Panc1 (cell line): Measurements from ENCODE around the gene NID2. TPM values are rescaled to one million over a fixed set of nuclear protein-coding genes. Genes with fewer than 3 reads are reported as not detected.

Experiments used
- ATAC-seq: fragments of 200-7000 bp; cut with Tn5 transposase; 2 replicates; pipeline ENCODE4 v1.9.1; 2020; ENCODE audit warnings: mild to moderate bottlenecking, moderate library complexity
- BruUV-seq: library from RNA; stranded (reverse); fragments of 400-500 nt; replicated peaks from 2 replicates; lab custom pipeline; 2021; lab: Mats Ljungman, UMichigan
- CTCF ChIA-PET: fragments of 300-600 bp; sonication (Branson Sonifier 250); formaldehyde crosslinking; loops from one replicate; lab custom pipeline; 2022; ENCODE audit warnings: antibody characterized with exemption; lab: Charles Lee
- POLR2A ChIA-PET: fragments of 300-600 bp; sonication (Branson Sonifier 250); formaldehyde crosslinking; loops from one replicate; lab custom pipeline; 2022; ENCODE audit warnings: antibody characterized with exemption; lab: Charles Lee
- DNase-seq: peaks from one replicate; pipeline ENCODE4 v3.0.0-alpha.2; 2010; ENCODE audit warnings: low read depth, low spot score
- H3K27ac ChIP-seq: 2 replicates; pipeline ENCODE4 v1.5.1; 2011; ENCODE audit warnings: mild to moderate bottlenecking, low read length, inconsistent platforms
- H3K27me3 ChIP-seq: fragments of 200-500 bp; sonication (Bioruptor generic); 2 replicates; pipeline ENCODE4 v1.6.0; 2014; ENCODE audit warnings: low read length, inconsistent platforms; ENCODE audit not compliant: control insufficient read depth, insufficient read depth
- H3K36me3 ChIP-seq: fragments of 200-500 bp; sonication (Bioruptor generic); 2 replicates; pipeline ENCODE4 v1.5.1; 2014; ENCODE audit warnings: inconsistent platforms, mild to moderate bottlenecking, low read length, moderate library complexity; ENCODE audit not compliant: control insufficient read depth, insufficient read depth
- H3K4me1 ChIP-seq: 2 replicates; pipeline ENCODE4 v1.5.1; 2011; ENCODE audit warnings: inconsistent platforms, mild to moderate bottlenecking, low read length, moderate library complexity; ENCODE audit not compliant: control insufficient read depth, insufficient read depth
- H3K4me3 ChIP-seq, 2 experiments: 2 replicates each; pipeline ENCODE4 v1.5.1; 2011 to 2012; ENCODE audit warnings: low read depth in 2 of 2, low read length in 2 of 2, mild to moderate bottlenecking in 2 of 2, inconsistent platforms in 1 of 2, moderate library complexity in 1 of 2
- H3K9me3 ChIP-seq: fragments of 200-500 bp; sonication (Bioruptor generic); 2 replicates; pipeline ENCODE4 v1.5.1; 2014; ENCODE audit warnings: low read depth, mild to moderate bottlenecking, inconsistent platforms, low read length, moderate library complexity; ENCODE audit not compliant: control insufficient read depth, insufficient read depth
- POLR2AphosphoS5 ChIP-seq: IDR thresholded peaks from 2 replicates; pipeline ENCODE4 v1.6.1; 2012; ENCODE audit warnings: mild to moderate bottlenecking, low read depth, low read length, moderate library complexity
- SIN3A ChIP-seq: IDR thresholded peaks from 2 replicates; pipeline ENCODE4 v1.6.1; 2012; ENCODE audit warnings: low read depth, mild to moderate bottlenecking, low read length, moderate library complexity, borderline replicate concordance; ENCODE audit not compliant: insufficient read depth
- TCF7L2 ChIP-seq: IDR thresholded peaks from 2 replicates; pipeline ENCODE4 v1.6.1; 2011; ENCODE audit warnings: mild to moderate bottlenecking, low read depth, low read length, inconsistent platforms
- in situ Hi-C: cut with HindIII; loops from 2 replicates; pipeline ENCODE4 v1.10.0; 2016; ENCODE audit warnings: low sequenced_read_pairs, low pct_unique_long_range_greater_than_20kb
- intact Hi-C: fragments of 100-400 bp; cut with micrococcal nuclease; formaldehyde crosslinking; loops from one replicate; pipeline ENCODE4 v1.10.0; 2022; ENCODE audit not compliant: unreplicated experiment
- total RNA-seq: library from RNA; stranded (reverse); gene quantifications from one replicate; pipeline ENCODE4 v1.2.1, GENCODE V29; 2021; ENCODE audit not compliant: unreplicated experiment
- TF ChIP-seq, protein P1 (sequence below), 2 experiments: IDR thresholded peaks; 2 replicates each; pipeline ENCODE4 v1.6.1; 2011 to 2012; ENCODE audit warnings: low read depth in 2 of 2, control low read depth in 1 of 2, low read length in 1 of 2, mild to moderate bottlenecking in 1 of 2, moderate library complexity in 1 of 2; ENCODE audit not compliant: insufficient read depth in 1 of 2
- TF ChIP-seq, protein P2 (sequence below): fragments of 450-650 bp; IDR thresholded peaks from 2 replicates; pipeline ENCODE4 v1.5.1; 2017; ENCODE audit warnings: mild to moderate bottlenecking

The NID2 gene
- total RNA-seq, 1 experiment from 2014 or later, result 0.36 TPM

DNA sequence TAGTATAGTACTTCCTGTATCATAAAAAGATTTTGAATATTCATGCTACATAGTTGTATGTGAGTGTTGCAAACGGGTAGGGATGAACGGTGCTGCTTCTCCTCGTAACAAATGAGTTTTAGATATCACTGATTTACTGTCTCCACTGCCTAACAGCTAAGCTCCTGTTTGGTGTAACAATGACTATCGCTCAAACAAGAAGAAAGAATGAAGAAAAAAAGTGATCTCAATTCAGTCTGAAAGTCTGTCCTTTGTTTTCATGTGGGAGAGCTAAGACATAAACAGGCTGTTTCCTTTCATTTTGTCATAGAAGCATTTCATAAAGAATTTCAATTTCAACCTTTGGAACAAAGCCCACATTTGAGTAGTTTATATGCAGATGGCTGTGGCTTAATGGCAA, 105.6 kb downstream of the NID2 start:
- Histone ChIP-seq H3K4me3 (no peak overlapping the region), H3K36me3 (no peaks in the 10 kb centered on the region), H3K9me3 (0 out of 2 replicates have a peak, but pooled peaks cover 3% of the 10 kb centered on the region), H3K4me1 (no peaks in the 10 kb centered on the region), H3K27me3 (peaks cover 3% of the 10 kb centered on the region), H3K27ac (no peak overlapping the region)
- ATAC-seq, result no peak
- intact Hi-C loops, result no loop called here
- POLR2A ChIA-PET, result no interaction called here
- in situ Hi-C loops, result no loop called here
- no peak for DNase-seq
- CTCF ChIA-PET, result no interaction called here
- TF ChIP-seq, protein P1, sequence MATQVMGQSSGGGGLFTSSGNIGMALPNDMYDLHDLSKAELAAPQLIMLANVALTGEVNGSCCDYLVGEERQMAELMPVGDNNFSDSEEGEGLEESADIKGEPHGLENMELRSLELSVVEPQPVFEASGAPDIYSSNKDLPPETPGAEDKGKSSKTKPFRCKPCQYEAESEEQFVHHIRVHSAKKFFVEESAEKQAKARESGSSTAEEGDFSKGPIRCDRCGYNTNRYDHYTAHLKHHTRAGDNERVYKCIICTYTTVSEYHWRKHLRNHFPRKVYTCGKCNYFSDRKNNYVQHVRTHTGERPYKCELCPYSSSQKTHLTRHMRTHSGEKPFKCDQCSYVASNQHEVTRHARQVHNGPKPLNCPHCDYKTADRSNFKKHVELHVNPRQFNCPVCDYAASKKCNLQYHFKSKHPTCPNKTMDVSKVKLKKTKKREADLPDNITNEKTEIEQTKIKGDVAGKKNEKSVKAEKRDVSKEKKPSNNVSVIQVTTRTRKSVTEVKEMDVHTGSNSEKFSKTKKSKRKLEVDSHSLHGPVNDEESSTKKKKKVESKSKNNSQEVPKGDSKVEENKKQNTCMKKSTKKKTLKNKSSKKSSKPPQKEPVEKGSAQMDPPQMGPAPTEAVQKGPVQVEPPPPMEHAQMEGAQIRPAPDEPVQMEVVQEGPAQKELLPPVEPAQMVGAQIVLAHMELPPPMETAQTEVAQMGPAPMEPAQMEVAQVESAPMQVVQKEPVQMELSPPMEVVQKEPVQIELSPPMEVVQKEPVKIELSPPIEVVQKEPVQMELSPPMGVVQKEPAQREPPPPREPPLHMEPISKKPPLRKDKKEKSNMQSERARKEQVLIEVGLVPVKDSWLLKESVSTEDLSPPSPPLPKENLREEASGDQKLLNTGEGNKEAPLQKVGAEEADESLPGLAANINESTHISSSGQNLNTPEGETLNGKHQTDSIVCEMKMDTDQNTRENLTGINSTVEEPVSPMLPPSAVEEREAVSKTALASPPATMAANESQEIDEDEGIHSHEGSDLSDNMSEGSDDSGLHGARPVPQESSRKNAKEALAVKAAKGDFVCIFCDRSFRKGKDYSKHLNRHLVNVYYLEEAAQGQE (IDR thresholded peaks at IDR 0.05; ENCODE audit: insufficient read depth in 1 of 2, low read depth in 2 of 2, low read length in 1 of 2), result no peak
- TF ChIP-seq, protein P2, sequence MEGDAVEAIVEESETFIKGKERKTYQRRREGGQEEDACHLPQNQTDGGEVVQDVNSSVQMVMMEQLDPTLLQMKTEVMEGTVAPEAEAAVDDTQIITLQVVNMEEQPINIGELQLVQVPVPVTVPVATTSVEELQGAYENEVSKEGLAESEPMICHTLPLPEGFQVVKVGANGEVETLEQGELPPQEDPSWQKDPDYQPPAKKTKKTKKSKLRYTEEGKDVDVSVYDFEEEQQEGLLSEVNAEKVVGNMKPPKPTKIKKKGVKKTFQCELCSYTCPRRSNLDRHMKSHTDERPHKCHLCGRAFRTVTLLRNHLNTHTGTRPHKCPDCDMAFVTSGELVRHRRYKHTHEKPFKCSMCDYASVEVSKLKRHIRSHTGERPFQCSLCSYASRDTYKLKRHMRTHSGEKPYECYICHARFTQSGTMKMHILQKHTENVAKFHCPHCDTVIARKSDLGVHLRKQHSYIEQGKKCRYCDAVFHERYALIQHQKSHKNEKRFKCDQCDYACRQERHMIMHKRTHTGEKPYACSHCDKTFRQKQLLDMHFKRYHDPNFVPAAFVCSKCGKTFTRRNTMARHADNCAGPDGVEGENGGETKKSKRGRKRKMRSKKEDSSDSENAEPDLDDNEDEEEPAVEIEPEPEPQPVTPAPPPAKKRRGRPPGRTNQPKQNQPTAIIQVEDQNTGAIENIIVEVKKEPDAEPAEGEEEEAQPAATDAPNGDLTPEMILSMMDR, result no peak
- no peak for TF ChIP-seq SIN3A
- no peak for TF ChIP-seq TCF7L2
- no peak for TF ChIP-seq POLR2AphosphoS5
- BruUV-seq, result no TSS peak

GRCh38 chr14:51962711-51963110, 106.1 kb downstream of the NID2 start:
- ChIA-PET CTCF (no interaction called here), POLR2A (no interaction called here)
- in situ Hi-C loops, result no loop called here

More at GRCh38 chr14:51962711-51963110, 106.1 kb downstream of the NID2 start:
- intact Hi-C loops, result no loop called here
- DNase-seq (no peak), ATAC-seq (no peak)
- TF ChIP-seq TCF7L2, result no peak
- TF ChIP-seq, protein P2, result no peak
- no peak for TF ChIP-seq POLR2AphosphoS5
- Histone ChIP-seq H3K27ac (no peak overlapping the region), H3K27me3 (peaks cover 3% of the 10 kb centered on the region), H3K9me3 (0 out of 2 replicates have a peak, but pooled peaks cover 3% of the 10 kb centered on the region), H3K4me1 (no peaks in the 10 kb centered on the region), H3K36me3 (no peaks in the 10 kb centered on the region), H3K4me3 (no peak overlapping the region)
- BruUV-seq, result no TSS peak
